Heart right ventricle (tissue), 16 donors: ENCODE measurements around the gene CACNA1A. TPM values are rescaled to one million over a fixed set of nuclear protein-coding genes. Genes with fewer than 3 reads are reported as not detected.
A peak's percentile ranks its signal among the peaks of the same experiment; 100 is the strongest.

Experiments used
- ATAC-seq, 8 donors: fragments of 200-7000 bp; cut with Tn5 transposase; one replicate each; pipeline ENCODE4 v1.9.1; 2020; ENCODE audit warnings: mild to moderate bottlenecking in 8 of 8, moderate library complexity in 8 of 8, moderate number of reproducible peaks in 1 of 8
- DNase-seq, 2 donors: peaks; one replicate each; pipeline ENCODE4 v3.0.0-alpha.2; 2020
- H3K27ac ChIP-seq, 10 donors: fragments of 200-600 bp; sonication (generic) in 2 of 10; one replicate each; pipeline versions ENCODE4 v1.5.0 to v1.8.0; 2020 to 2022; ENCODE audit warnings: mild to moderate bottlenecking in 3 of 10
- H3K27me3 ChIP-seq, 7 donors: fragments of 200-600 bp; one replicate each; pipeline ENCODE4 v1.8.0; 2021 to 2022; ENCODE audit warnings: mild to moderate bottlenecking in 2 of 7
- H3K36me3 ChIP-seq, 9 donors: fragments of 200-600 bp; sonication (generic) in 1 of 9; one replicate each; pipeline versions ENCODE4 v1.5.0 to v1.8.0; 2020 to 2022; ENCODE audit warnings: mild to moderate bottlenecking in 2 of 9
- H3K4me1 ChIP-seq, 9 donors: fragments of 200-600 bp; sonication (generic) in 1 of 9; one replicate each; pipeline versions ENCODE4 v1.5.0 to v1.8.0; 2020 to 2022; ENCODE audit warnings: mild to moderate bottlenecking in 4 of 9
- H3K4me3 ChIP-seq, 10 donors: fragments of 200-600 bp; sonication (generic) in 2 of 10; one replicate each; pipeline versions ENCODE4 v1.5.0 to v1.8.0; 2020 to 2022; ENCODE audit warnings: mild to moderate bottlenecking in 7 of 10, moderate library complexity in 2 of 10
- H3K9me3 ChIP-seq, 11 donors: fragments of 200-600 bp in 10 of 11; sonication (generic) in 2 of 11; one replicate each; pipeline versions ENCODE4 v1.5.0 to v1.8.0; 2013 to 2022; ENCODE audit warnings: mild to moderate bottlenecking in 2 of 11, control low read depth in 1 of 11, moderate library complexity in 1 of 11
- CTCF ChIP-seq, 9 donors: fragments of 200-600 bp; sonication (generic) in 2 of 9; IDR thresholded peaks; one replicate each; pipeline versions ENCODE4 v1.5.0 to v1.8.0; 2021 to 2022; ENCODE audit warnings: antibody characterized with exemption in 9 of 9, mild to moderate bottlenecking in 5 of 9, moderate library complexity in 1 of 9
- WGBS, 2 donors: extraction: QIAGEN DNeasy Blood & Tissue Kit; methylation state at CpG; one replicate each; pipeline ENCODE4 v1.1.7; 2013; ENCODE audit warnings: inconsistent platforms in 1 of 2; 5-methylcytosine and 5-hydroxymethylcytosine counted together
- intact Hi-C, 10 donors: fragments of 100-400 bp; cut with DNase I; formaldehyde crosslinking; loops; one replicate each; pipeline versions ENCODE4 v1.11.1 to v1.14.2; 2022
- polyA plus RNA-seq, 2 donors: library from polyadenylated mRNA; stranded (reverse); fragments of 200-250 nt; gene quantifications; one replicate each; pipeline ENCODE4 v1.2.3, GENCODE V29; 2013
- total RNA-seq, 10 donors: library from RNA; stranded (reverse); fragmentation: NEBNext Ultra II Directional in 3 of 10; extraction: Animal tissue kit (Norgen Biotek cat#: 25700) in 3 of 10; gene quantifications; one replicate each; pipeline versions ENCODE4 v1.2.1 to v1.2.4, GENCODE V29; 2021 to 2023
- donor health status: Arrhythmogenic right ventricular cardiomyopathy.
- donor health status: ischemic (EF 13 %, LVEDD 7.1; RV severe dilation, severe dysfunction).
- donor health status: healthy with polysubstance abuse.
- donor health status: DM: no; HTN: yes; CAD: no.
- donor health status: DM: no; HTN: no; CAD: no.
- donor health status: ischemic (EF 25% LVEDD 6.9; RV normal size, moderate dysfunction).
- donor health status: ischemic (EF 25% LVEDD 5.7; RV mildly dilated, moderate dysfunction).
- donor health status: healthy.
- donor health status: DM: yes; HTN: yes; CAD: no.
- donor health status: Ischemic cardiomyopathy.
- donor health status: ischemic (EF 35%, LVEDD 5.7; RV mildly dilated, moderate dysfunction).
- donor health status: nonischemic (EF 11% LVEDD 7.7; RV severe dilation, severe dysfunction).
- donor health status: DM: yes; HTN: yes; CAD: no.
- donor health status: PGD.
- donor health status: ischemic (EF 29% LVEDD 5.4; RV normal size, mild dysfunction).
- donor health status: nonischemic (EF 23%, LVEDD 6.1; RV moderate dilation, normal function).

Gene CACNA1A
- total and polyA plus RNA-seq, 12 donors, result 0.21 to 2.3 (median 0.66) TPM

- Histone ChIP-seq H3K9me3 (no peaks in the 10 kb centered on the region), H3K36me3 (no peaks in the 10 kb centered on the region), H3K4me1 (peaks cover 2 to 23% (median 19%) of the 10 kb centered on the region in 9 donors), H3K27me3 (no peaks in the 10 kb centered on the region), H3K4me3 (no peak overlapping the region), H3K27ac (no peak overlapping the region)
- intact Hi-C loops, result no loop called here
- no peak for TF ChIP-seq CTCF (IDR thresholded peaks at IDR 0.05)
- DNase-seq (no peak), ATAC-seq (no peak)
- 90 to 96% methylated on average over 8 of the region's 8 CpGs for WGBS, 2 donors
These were observed 329.9 kb downstream of the CACNA1A start for GRCh38 chr19:13176345-13176744.

- 75% methylated on average over 12 of the region's 12 CpGs for WGBS, 2 donors
These were observed 333.0 kb downstream of the CACNA1A start for GRCh38 chr19:13173139-13173737.

GRCh38 chr19:13172346-13173138 is 333.7 kb downstream of the CACNA1A start:
- no peak for TF ChIP-seq CTCF (IDR thresholded peaks at IDR 0.05)
- no peaks in the 10 kb centered on the region for H3K9me3 ChIP-seq
- ATAC-seq (peak; percentile 14 to 66 (median 45)), DNase-seq (peak; percentile 78 to 80)
- intact Hi-C loops, result no loop called here
- H3K4me3 ChIP-seq, result peak overlapping the region in 2 of 10 donors; percentile 1 to 9
- H3K27ac ChIP-seq, result peak overlapping the region in 9 of 10 donors; percentile 10 to 89 (median 67)
- no peaks in the 10 kb centered on the region for H3K27me3 ChIP-seq
- H3K4me1 ChIP-seq, result peaks cover 2 to 53% (median 20%) of the 10 kb centered on the region in 9 donors
- no peaks in the 10 kb centered on the region for H3K36me3 ChIP-seq
- WGBS, 2 donors, result 37 to 44% methylated on average over 18 of the region's 18 CpGs

More at GRCh38 chr19:13173139-13173737, 333.0 kb downstream of the CACNA1A start:
- peaks cover 2 to 48% (median 18%) of the 10 kb centered on the region in 9 donors for H3K4me1 ChIP-seq
- DNase-seq (no peak), ATAC-seq (peak in 2 of 8 donors; percentile 3 to 5)
- no peak for TF ChIP-seq CTCF (IDR thresholded peaks at IDR 0.05)
- H3K36me3 ChIP-seq, result no peaks in the 10 kb centered on the region
- intact Hi-C loops, result no loop called here
- no peak overlapping the region for H3K4me3 ChIP-seq
- no peaks in the 10 kb centered on the region for H3K9me3 ChIP-seq
- H3K27me3 ChIP-seq, result no peaks in the 10 kb centered on the region
- H3K27ac ChIP-seq, result peak overlapping the region in 9 of 10 donors; percentile 34 to 89 (median 67)

GRCh38 chr19:13171146-13171545 is 335.1 kb downstream of the CACNA1A start:
- no peak overlapping the region for H3K27ac ChIP-seq
- H3K27me3 ChIP-seq, result no peaks in the 10 kb centered on the region
- no peak for TF ChIP-seq CTCF (IDR thresholded peaks at IDR 0.05)
- 97% methylated on average over 7 of the region's 7 CpGs for WGBS, 2 donors
- no peaks in the 10 kb centered on the region for H3K9me3 ChIP-seq
- H3K4me1 ChIP-seq, result peaks cover 7 to 65% (median 33%) of the 10 kb centered on the region in 9 donors
- no peak for DNase-seq
- intact Hi-C loops, result no loop called here
- no peak overlapping the region for H3K4me3 ChIP-seq
- ATAC-seq, result no peak
- H3K36me3 ChIP-seq, result no peaks in the 10 kb centered on the region
